ENCODE data around the gene QSOX2.

QSOX2 gene

GRCh38 chr9:136171009-136171800, 74.4 kb downstream of the QSOX2 start:
- Histone ChIP-seq H3K4me3 (ENCODE audit: low read depth, low read length) (no peak overlapping the region), H3K27ac (ENCODE audit: low read depth, low read length) (peak overlapping the region; percentile 88), H3K36me3 (ENCODE audit: control insufficient read depth, insufficient read depth, low read length) (no peaks in the 10 kb centered on the region), H3K9me3 (ENCODE audit: control insufficient read depth, insufficient read depth, low read length) (no peaks in the 10 kb centered on the region), H3K27me3 (ENCODE audit: control insufficient read depth, insufficient read depth, low read length) (no peaks in the 10 kb centered on the region), H3K4me1 (ENCODE audit: control insufficient read depth, insufficient read depth, low read length) (peaks cover 21% of the 10 kb centered on the region), H3K9ac (ENCODE audit: low read depth, low read length) (no peak overlapping the region)

- H3K4me3 ChIP-seq (ENCODE audit: low read depth, low read length) = no peak overlapping the region
- no peak overlapping the region for H3K9ac ChIP-seq (ENCODE audit: low read depth, low read length)
- H3K4me1 ChIP-seq (ENCODE audit: control insufficient read depth, insufficient read depth, low read length) = peaks cover 21% of the 10 kb centered on the region
- H3K27ac ChIP-seq (ENCODE audit: low read depth, low read length) = no peak overlapping the region
- H3K9me3 ChIP-seq (ENCODE audit: control insufficient read depth, insufficient read depth, low read length) = no peaks in the 10 kb centered on the region
- H3K27me3 ChIP-seq (ENCODE audit: control insufficient read depth, insufficient read depth, low read length) = no peaks in the 10 kb centered on the region
- no peaks in the 10 kb centered on the region for H3K36me3 ChIP-seq (ENCODE audit: control insufficient read depth, insufficient read depth, low read length)
These were observed 75.4 kb downstream of the QSOX2 start for GRCh38 chr9:136170006-136170901.

- Histone ChIP-seq H3K4me3 (ENCODE audit: low read depth, low read length) (no peak overlapping the region), H3K36me3 (ENCODE audit: control insufficient read depth, insufficient read depth, low read length) (no peaks in the 10 kb centered on the region), H3K4me1 (ENCODE audit: control insufficient read depth, insufficient read depth, low read length) (peaks cover 21% of the 10 kb centered on the region), H3K27ac (ENCODE audit: low read depth, low read length) (no peak overlapping the region), H3K9ac (ENCODE audit: low read depth, low read length) (no peak overlapping the region), H3K27me3 (ENCODE audit: control insufficient read depth, insufficient read depth, low read length) (no peaks in the 10 kb centered on the region), H3K9me3 (ENCODE audit: control insufficient read depth, insufficient read depth, low read length) (no peaks in the 10 kb centered on the region)
These were observed 76.1 kb downstream of the QSOX2 start for GRCh38 chr9:136169495-136169894.

- Histone ChIP-seq H3K27me3 (ENCODE audit: control insufficient read depth, insufficient read depth, low read length) (no peaks in the 10 kb centered on the region), H3K36me3 (ENCODE audit: control insufficient read depth, insufficient read depth, low read length) (no peaks in the 10 kb centered on the region), H3K9ac (ENCODE audit: low read depth, low read length) (no peak overlapping the region), H3K4me3 (ENCODE audit: low read depth, low read length) (no peak overlapping the region), H3K9me3 (ENCODE audit: control insufficient read depth, insufficient read depth, low read length) (no peaks in the 10 kb centered on the region), H3K27ac (ENCODE audit: low read depth, low read length) (no peak overlapping the region), H3K4me1 (ENCODE audit: control insufficient read depth, insufficient read depth, low read length) (no peaks in the 10 kb centered on the region; the same call in 1 of the 2 replicates)
These were observed 82.3 kb downstream of the QSOX2 start for GRCh38 chr9:136163248-136163850.

GRCh38 chr9:136160995-136161610, 84.5 kb downstream of the QSOX2 start:
- no peaks in the 10 kb centered on the region for H3K27me3 ChIP-seq (ENCODE audit: control insufficient read depth, insufficient read depth, low read length)
- H3K4me1 ChIP-seq (ENCODE audit: control insufficient read depth, insufficient read depth, low read length) = no peaks in the 10 kb centered on the region; the same call in 1 of the 2 replicates
- H3K36me3 ChIP-seq (ENCODE audit: control insufficient read depth, insufficient read depth, low read length) = no peaks in the 10 kb centered on the region
- no peak overlapping the region for H3K4me3 ChIP-seq (ENCODE audit: low read depth, low read length)
- H3K27ac ChIP-seq (ENCODE audit: low read depth, low read length) = no peak overlapping the region
- H3K9ac ChIP-seq (ENCODE audit: low read depth, low read length) = no peak overlapping the region
- H3K9me3 ChIP-seq (ENCODE audit: control insufficient read depth, insufficient read depth, low read length) = no peaks in the 10 kb centered on the region

GRCh38 chr9:136160381-136160841, 85.2 kb downstream of the QSOX2 start:
- Histone ChIP-seq H3K9me3 (ENCODE audit: control insufficient read depth, insufficient read depth, low read length) (no peaks in the 10 kb centered on the region), H3K27ac (ENCODE audit: low read depth, low read length) (no peak overlapping the region), H3K9ac (ENCODE audit: low read depth, low read length) (no peak overlapping the region), H3K4me3 (ENCODE audit: low read depth, low read length) (no peak overlapping the region), H3K36me3 (ENCODE audit: control insufficient read depth, insufficient read depth, low read length) (no peaks in the 10 kb centered on the region), H3K4me1 (ENCODE audit: control insufficient read depth, insufficient read depth, low read length) (no peaks in the 10 kb centered on the region; the same call in 1 of the 2 replicates), H3K27me3 (ENCODE audit: control insufficient read depth, insufficient read depth, low read length) (no peaks in the 10 kb centered on the region)

GRCh38 chr9:136159851-136160250, 85.8 kb downstream of the QSOX2 start:
- Histone ChIP-seq H3K9me3 (ENCODE audit: control insufficient read depth, insufficient read depth, low read length) (no peaks in the 10 kb centered on the region), H3K36me3 (ENCODE audit: control insufficient read depth, insufficient read depth, low read length) (no peaks in the 10 kb centered on the region), H3K27ac (ENCODE audit: low read depth, low read length) (no peak overlapping the region), H3K9ac (ENCODE audit: low read depth, low read length) (no peak overlapping the region), H3K4me1 (ENCODE audit: control insufficient read depth, insufficient read depth, low read length) (no peaks in the 10 kb centered on the region; the same call in 1 of the 2 replicates), H3K4me3 (ENCODE audit: low read depth, low read length) (no peak overlapping the region), H3K27me3 (ENCODE audit: control insufficient read depth, insufficient read depth, low read length) (no peaks in the 10 kb centered on the region)

- H3K27ac ChIP-seq (ENCODE audit: low read depth, low read length) = no peak overlapping the region
- no peaks in the 10 kb centered on the region for H3K9me3 ChIP-seq (ENCODE audit: control insufficient read depth, insufficient read depth, low read length)
These were observed 87.9 kb downstream of the QSOX2 start for GRCh38 chr9:136157477-136158265.

More at GRCh38 chr9:136157477-136158265, 87.9 kb downstream of the QSOX2 start:
- Histone ChIP-seq H3K27me3 (ENCODE audit: control insufficient read depth, insufficient read depth, low read length) (no peaks in the 10 kb centered on the region), H3K36me3 (ENCODE audit: control insufficient read depth, insufficient read depth, low read length) (no peaks in the 10 kb centered on the region), H3K4me1 (ENCODE audit: control insufficient read depth, insufficient read depth, low read length) (no peaks in the 10 kb centered on the region; the same call in 1 of the 2 replicates), H3K9ac (ENCODE audit: low read depth, low read length) (no peak overlapping the region), H3K4me3 (ENCODE audit: low read depth, low read length) (no peak overlapping the region)
